ENCODE measurements around the gene ZBTB20. TPM values are rescaled to one million over a fixed set of nuclear protein-coding genes. Genes with fewer than 3 reads are reported as not detected.

ZBTB20 gene
- total RNA-seq, 2 donors from 2014 or later, result 112 to 120 TPM

- Histone ChIP-seq H3K9me3 (no peaks in the 10 kb centered on the region), H3K4me3 (no peak overlapping the region), H3K27ac (no peak overlapping the region), H3K4me1 (ENCODE audit: control insufficient read depth in 1 of 2, low read depth in 2 of 2) (peaks cover 16 to 23% of the 10 kb centered on the region in 2 donors), H3K27me3 (replicated peaks; ENCODE audit: insufficient read depth) (no peaks in the 10 kb centered on the region), H3K36me3 (no peaks in the 10 kb centered on the region)
- peak; percentile 7 for TF ChIP-seq CTCF (IDR thresholded peaks at IDR 0.05)
- ATAC-seq (ENCODE audit: insufficient number of reproducible peaks, low FRiP score, low read depth), result no peak
- DNase-seq (ENCODE audit: low spot score), result no peak
Measured at GRCh38 chr3:115085197-115085865, 61.8 kb downstream of the ZBTB20 start.

- no peak for DNase-seq (ENCODE audit: low spot score)
- Histone ChIP-seq H3K27ac (no peak overlapping the region), H3K36me3 (no peaks in the 10 kb centered on the region), H3K4me1 (ENCODE audit: control insufficient read depth in 1 of 2, low read depth in 2 of 2) (peaks cover 16 to 23% of the 10 kb centered on the region in 2 donors), H3K4me3 (no peak overlapping the region), H3K27me3 (replicated peaks; ENCODE audit: insufficient read depth) (no peaks in the 10 kb centered on the region), H3K9me3 (no peaks in the 10 kb centered on the region)
- ATAC-seq (ENCODE audit: insufficient number of reproducible peaks, low FRiP score, low read depth), result no peak
- no peak for TF ChIP-seq CTCF (IDR thresholded peaks at IDR 0.05)
Measured at GRCh38 chr3:115084686-115085085, 62.4 kb downstream of the ZBTB20 start.

- Histone ChIP-seq H3K4me1 (ENCODE audit: control insufficient read depth in 1 of 2, low read depth in 2 of 2) (peaks cover 14 to 17% of the 10 kb centered on the region in 2 donors), H3K36me3 (no peaks in the 10 kb centered on the region), H3K27me3 (replicated peaks; ENCODE audit: insufficient read depth) (no peaks in the 10 kb centered on the region), H3K4me3 (no peak overlapping the region), H3K27ac (no peak overlapping the region), H3K9me3 (no peaks in the 10 kb centered on the region)
- ATAC-seq (ENCODE audit: insufficient number of reproducible peaks, low FRiP score, low read depth) (no peak), DNase-seq (ENCODE audit: low spot score) (no peak)
- no peak for TF ChIP-seq CTCF (IDR thresholded peaks at IDR 0.05)
Measured at GRCh38 chr3:115082260-115082659, 64.8 kb downstream of the ZBTB20 start.

- ATAC-seq (ENCODE audit: insufficient number of reproducible peaks, low FRiP score, low read depth), result no peak
- DNase-seq (ENCODE audit: low spot score), result no peak
- no peak for TF ChIP-seq CTCF (IDR thresholded peaks at IDR 0.05)
- no peaks in the 10 kb centered on the region for H3K36me3 ChIP-seq
- H3K4me3 ChIP-seq, result no peak overlapping the region
- no peaks in the 10 kb centered on the region for H3K9me3 ChIP-seq
- H3K4me1 ChIP-seq (ENCODE audit: control insufficient read depth in 1 of 2, low read depth in 2 of 2), result peaks cover 9 to 10% of the 10 kb centered on the region in 2 donors
- H3K27me3 ChIP-seq (replicated peaks; ENCODE audit: insufficient read depth), result no peaks in the 10 kb centered on the region
- H3K27ac ChIP-seq, result no peak overlapping the region
Measured at GRCh38 chr3:115081444-115081843, 65.6 kb downstream of the ZBTB20 start.

- Histone ChIP-seq H3K4me1 (ENCODE audit: control insufficient read depth in 1 of 2, low read depth in 2 of 2) (peaks cover 0 to 5% of the 10 kb centered on the region in 2 donors), H3K36me3 (no peaks in the 10 kb centered on the region), H3K27ac (no peak overlapping the region), H3K9me3 (no peaks in the 10 kb centered on the region), H3K27me3 (replicated peaks; ENCODE audit: insufficient read depth) (no peaks in the 10 kb centered on the region), H3K4me3 (no peak overlapping the region)
- no peak for TF ChIP-seq CTCF (IDR thresholded peaks at IDR 0.05)
- ATAC-seq (ENCODE audit: insufficient number of reproducible peaks, low FRiP score, low read depth) (no peak), DNase-seq (ENCODE audit: low spot score) (no peak)
Measured at GRCh38 chr3:115077501-115078250, 69.4 kb downstream of the ZBTB20 start.
